Left lung (tissue), 10 donors: ENCODE measurements around the gene ACOT7. TPM values are rescaled to one million over a fixed set of nuclear protein-coding genes. Genes with fewer than 3 reads are reported as not detected.

ENCODE experiments used
- ATAC-seq: fragments of 200-7000 bp; cut with Tn5 transposase; one replicate; pipeline ENCODE4 v1.9.1; 2020; ENCODE audit warnings: moderate library complexity
- DNase-seq, 4 donors: peaks; one replicate each; pipeline ENCODE4 v3.0.0-alpha.2; 2013 to 2020
- H3K27ac ChIP-seq, 2 donors: fragments of 200-600 bp; sonication (generic) in 1 of 2; one replicate each; pipeline versions ENCODE4 v1.5.0 to v1.8.0; 2020 to 2021
- H3K27me3 ChIP-seq, 2 donors: fragments of 200-600 bp; sonication (generic) in 1 of 2; one replicate each; pipeline versions ENCODE4 v1.5.0 to v1.8.0; 2020 to 2021
- H3K36me3 ChIP-seq, 2 donors: fragments of 200-600 bp; sonication (generic) in 1 of 2; one replicate each; pipeline versions ENCODE4 v1.5.0 to v1.8.0; 2020 to 2021
- H3K4me1 ChIP-seq, 2 donors: fragments of 200-600 bp; one replicate each; pipeline ENCODE4 v1.8.0; 2021
- H3K4me3 ChIP-seq, 2 donors: fragments of 200-600 bp; sonication (generic) in 1 of 2; one replicate each; pipeline versions ENCODE4 v1.5.0 to v1.8.0; 2020 to 2021; ENCODE audit warnings: mild to moderate bottlenecking in 1 of 2
- H3K9me3 ChIP-seq, 2 donors: fragments of 200-600 bp; sonication (generic) in 1 of 2; one replicate each; pipeline versions ENCODE4 v1.5.0 to v1.8.0; 2020 to 2021
- intact Hi-C, 2 donors: fragments of 100-400 bp; cut with DNase I; formaldehyde crosslinking; loops; one replicate each; pipeline versions ENCODE4 v1.11.2 to v1.14.2; 2022
- polyA plus RNA-seq, 6 donors: library from polyadenylated mRNA; unstranded; fragments of 120-200 nt; gene quantifications; one replicate each; pipeline ENCODE4 v1.2.1, GENCODE V29; 2013; ENCODE audit not compliant: insufficient read length in 6 of 6
- total RNA-seq, 2 donors: library from RNA; stranded (reverse); fragmentation: NEBNext Ultra II Directional; extraction: Animal tissue kit (Norgen Biotek cat#: 25700); gene quantifications; one replicate each; pipeline ENCODE4 v1.2.1, GENCODE V29; 2021
- TF ChIP-seq, protein P1 (sequence below), 2 donors: fragments of 200-600 bp; sonication (generic) in 1 of 2; IDR thresholded peaks; one replicate each; pipeline versions ENCODE4 v1.5.0 to v1.8.0; 2021; ENCODE audit warnings: antibody characterized with exemption in 2 of 2
- donor health status: DM: no; HTN: yes; CAD: no.
- donor health status: DM: no; HTN: no; CAD: no.

ACOT7 gene
- total and polyA plus RNA-seq, 8 donors, result 13.1 to 30.1 (median 14.9) TPM

DNA sequence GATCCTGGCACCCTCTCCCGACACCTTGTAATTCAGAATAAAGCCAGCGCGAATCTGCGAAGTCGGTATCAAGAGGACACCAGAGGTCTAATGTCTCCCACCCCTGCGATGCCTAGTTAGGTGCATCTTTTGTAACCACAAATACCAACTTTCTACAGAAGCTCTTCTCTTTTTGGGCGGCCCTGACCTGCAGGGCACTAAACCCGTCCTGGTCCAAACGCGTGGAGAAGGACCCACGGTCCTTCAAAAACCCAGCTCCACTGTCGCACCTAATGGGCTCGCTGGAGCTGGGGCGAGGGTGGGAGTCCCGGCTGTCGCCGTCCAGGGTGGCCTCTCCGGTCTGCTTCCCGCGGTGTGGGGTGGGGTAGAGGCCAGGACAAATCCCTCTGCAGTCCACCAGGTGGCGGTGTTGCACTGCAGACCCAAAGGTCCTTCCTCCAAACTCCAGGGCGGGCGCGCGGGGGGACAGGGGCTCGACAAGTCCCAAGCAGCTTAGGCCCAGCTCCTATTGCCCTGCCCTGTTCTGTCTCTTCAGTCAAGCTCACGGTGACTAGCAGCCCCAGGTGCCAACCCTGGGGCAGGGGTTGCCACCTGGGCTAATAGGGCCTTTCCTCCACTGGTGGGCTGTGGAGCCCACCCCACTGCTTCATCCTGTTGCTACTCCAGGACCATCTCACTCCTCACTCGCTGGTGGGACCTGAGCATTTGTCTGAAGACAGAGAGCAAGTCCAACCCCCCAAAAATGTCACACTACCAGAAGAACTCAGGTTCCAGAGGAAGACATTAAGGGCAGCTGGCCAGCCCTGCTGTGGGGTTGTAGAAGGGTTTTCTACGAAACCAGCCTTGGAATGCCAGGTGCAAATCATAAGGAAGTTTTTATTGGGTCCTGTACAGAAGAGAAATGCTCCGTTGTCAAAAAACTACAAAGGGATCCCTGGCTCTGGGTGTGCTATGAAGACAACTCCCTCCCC is 146.8 kb downstream of the ACOT7 start:
- TF ChIP-seq, protein P1, sequence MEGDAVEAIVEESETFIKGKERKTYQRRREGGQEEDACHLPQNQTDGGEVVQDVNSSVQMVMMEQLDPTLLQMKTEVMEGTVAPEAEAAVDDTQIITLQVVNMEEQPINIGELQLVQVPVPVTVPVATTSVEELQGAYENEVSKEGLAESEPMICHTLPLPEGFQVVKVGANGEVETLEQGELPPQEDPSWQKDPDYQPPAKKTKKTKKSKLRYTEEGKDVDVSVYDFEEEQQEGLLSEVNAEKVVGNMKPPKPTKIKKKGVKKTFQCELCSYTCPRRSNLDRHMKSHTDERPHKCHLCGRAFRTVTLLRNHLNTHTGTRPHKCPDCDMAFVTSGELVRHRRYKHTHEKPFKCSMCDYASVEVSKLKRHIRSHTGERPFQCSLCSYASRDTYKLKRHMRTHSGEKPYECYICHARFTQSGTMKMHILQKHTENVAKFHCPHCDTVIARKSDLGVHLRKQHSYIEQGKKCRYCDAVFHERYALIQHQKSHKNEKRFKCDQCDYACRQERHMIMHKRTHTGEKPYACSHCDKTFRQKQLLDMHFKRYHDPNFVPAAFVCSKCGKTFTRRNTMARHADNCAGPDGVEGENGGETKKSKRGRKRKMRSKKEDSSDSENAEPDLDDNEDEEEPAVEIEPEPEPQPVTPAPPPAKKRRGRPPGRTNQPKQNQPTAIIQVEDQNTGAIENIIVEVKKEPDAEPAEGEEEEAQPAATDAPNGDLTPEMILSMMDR (IDR thresholded peaks at IDR 0.05), result peak; percentile 95 to 96
- intact Hi-C loops, result loop anchor here in 1 of 2 donors (5.0 kb wide), 1 partner anchor 101 kb away; no protein-coding TSS in a partner anchor
- ATAC-seq, result peak; percentile 78
- Histone ChIP-seq H3K4me1 (peaks cover 9 to 44% of the 10 kb centered on the region in 2 donors), H3K27ac (no peak overlapping the region), H3K36me3 (no peaks in the 10 kb centered on the region), H3K4me3 (no peak overlapping the region), H3K27me3 (peaks cover 68 to 100% of the 10 kb centered on the region in 2 donors), H3K9me3 (no peaks in the 10 kb centered on the region)
- DNase-seq, result peak in 3 of 4 donors; percentile 81 to 94 (median 88)

DNA sequence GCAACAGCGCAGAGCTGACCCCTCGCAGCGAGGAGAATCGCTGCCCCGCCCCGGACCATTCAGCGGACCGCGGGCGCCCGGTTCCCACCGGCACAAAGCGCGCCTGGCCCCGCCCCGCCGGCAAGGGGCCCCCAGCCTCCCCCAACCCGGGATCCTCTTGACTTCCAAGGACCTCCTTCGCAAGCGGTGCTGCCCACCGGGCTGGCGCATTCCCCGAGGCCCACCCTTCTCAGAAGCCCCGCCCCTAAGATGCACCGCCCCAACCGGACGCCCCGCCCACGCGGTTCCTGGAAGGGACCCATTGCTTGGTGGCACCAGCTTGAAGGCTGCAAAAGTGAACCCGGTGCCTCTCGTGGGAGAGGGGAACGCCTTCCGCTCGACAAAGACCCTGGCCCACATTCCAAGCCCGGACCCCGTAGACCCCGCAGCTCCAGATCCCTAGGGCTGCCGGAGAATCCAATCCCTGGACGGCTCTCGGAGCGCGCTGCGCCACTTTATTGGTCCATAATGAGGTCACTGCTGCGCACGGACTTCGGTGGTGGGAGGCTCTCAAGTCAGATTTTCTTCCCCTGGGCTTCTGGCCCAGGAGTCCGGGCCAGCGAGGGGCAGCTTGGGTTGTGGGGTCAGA is 147.6 kb downstream of the ACOT7 start:
- H3K4me3 ChIP-seq, result no peak overlapping the region
- ATAC-seq (no peak), DNase-seq (no peak)
- no peak overlapping the region for H3K27ac ChIP-seq
- intact Hi-C loops, result loop anchor here in 1 of 2 donors (5.0 kb wide), 1 partner anchor 101 kb away; no protein-coding TSS in a partner anchor
- TF ChIP-seq, protein P1 (IDR thresholded peaks at IDR 0.05), result no peak
- peaks cover 9 to 47% of the 10 kb centered on the region in 2 donors for H3K4me1 ChIP-seq
- H3K9me3 ChIP-seq, result no peaks in the 10 kb centered on the region
- H3K36me3 ChIP-seq, result no peaks in the 10 kb centered on the region
- H3K27me3 ChIP-seq, result peaks cover 76 to 100% of the 10 kb centered on the region in 2 donors

DNA sequence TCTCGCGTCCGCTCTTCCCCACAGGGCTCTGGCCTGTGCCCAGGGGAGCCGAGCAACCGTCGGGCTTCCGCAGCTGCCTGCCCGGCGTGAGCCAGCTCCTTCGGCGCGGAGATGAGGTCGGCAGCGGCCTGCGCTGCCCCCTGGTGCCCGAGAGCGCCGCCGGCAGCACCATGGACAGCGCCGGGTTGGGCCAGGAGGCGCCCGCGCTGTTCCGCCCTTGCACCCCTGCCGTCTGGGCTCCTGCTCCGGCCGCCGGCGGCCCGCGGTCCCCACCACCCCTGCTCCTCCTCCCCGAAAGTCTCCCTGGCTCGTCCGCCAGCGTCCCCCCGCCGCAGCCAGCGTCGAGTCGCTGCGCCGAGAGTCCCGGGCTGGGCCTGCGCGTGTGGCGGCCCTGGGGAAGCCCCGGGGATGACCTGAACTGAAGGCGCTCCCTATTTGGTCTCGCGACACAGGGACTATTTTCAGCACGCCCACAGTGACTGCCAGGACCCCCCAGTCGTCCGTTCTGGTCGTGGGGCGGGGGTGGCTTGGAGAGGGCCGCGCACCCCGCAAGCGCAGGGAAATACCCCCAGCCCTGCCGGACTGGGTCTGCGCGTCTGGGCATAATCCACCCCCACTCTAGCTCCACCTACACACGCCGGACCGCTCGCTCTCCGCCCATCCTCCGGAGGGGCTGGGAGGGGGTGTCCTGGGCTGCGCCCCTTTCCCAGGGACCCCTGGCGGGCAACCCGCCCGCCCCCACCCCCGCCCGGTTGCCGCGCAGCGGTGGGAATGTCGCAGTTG is 148.3 kb downstream of the ACOT7 start:
- Histone ChIP-seq H3K27me3 (peaks cover 77 to 100% of the 10 kb centered on the region in 2 donors), H3K4me1 (peaks cover 9 to 47% of the 10 kb centered on the region in 2 donors), H3K9me3 (no peaks in the 10 kb centered on the region), H3K4me3 (no peak overlapping the region), H3K36me3 (no peaks in the 10 kb centered on the region), H3K27ac (no peak overlapping the region)
- intact Hi-C loops, result loop anchor here in 1 of 2 donors (5.0 kb wide), 1 partner anchor 102 kb away; no protein-coding TSS in a partner anchor
- ATAC-seq (peak; percentile 89), DNase-seq (peak; percentile 78 to 92 (median 85))
- TF ChIP-seq, protein P1 (IDR thresholded peaks at IDR 0.05), result peak; percentile 68 to 72

DNA sequence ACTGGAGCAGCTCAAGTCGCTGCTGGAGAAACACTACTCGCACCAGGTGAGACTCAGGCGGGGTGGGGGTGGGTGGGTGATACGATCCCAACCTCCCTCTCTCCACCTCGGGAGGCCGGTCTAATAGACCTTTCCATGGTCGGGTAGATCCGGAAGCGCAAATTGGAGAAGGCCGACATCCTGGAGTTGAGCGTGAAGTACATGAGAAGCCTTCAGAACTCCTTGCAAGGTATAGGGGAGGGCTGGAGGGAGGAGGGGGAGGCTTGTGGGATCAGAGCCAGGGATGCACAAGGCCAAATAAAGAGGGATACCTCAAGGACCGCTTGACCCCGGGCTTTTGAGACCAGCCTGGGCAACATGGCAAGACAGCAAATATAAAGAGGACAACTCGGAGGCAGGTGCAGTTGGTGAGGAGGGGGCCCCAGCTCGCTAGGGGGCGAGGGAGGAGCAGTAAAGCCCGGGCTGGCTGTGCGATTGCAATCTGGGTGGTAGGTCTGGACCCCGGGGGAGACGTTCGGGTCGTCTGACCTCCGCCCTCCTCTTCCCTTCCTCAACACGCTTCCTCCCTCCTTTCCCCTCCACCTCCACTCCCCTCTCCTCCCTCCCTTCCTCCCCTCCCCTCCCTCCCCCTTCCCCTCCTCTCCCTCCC is 149.0 kb downstream of the ACOT7 start:
- Histone ChIP-seq H3K27ac (no peak overlapping the region), H3K36me3 (no peaks in the 10 kb centered on the region), H3K4me3 (no peak overlapping the region), H3K4me1 (peaks cover 9 to 41% of the 10 kb centered on the region in 2 donors), H3K27me3 (peaks cover 72 to 100% of the 10 kb centered on the region in 2 donors), H3K9me3 (no peaks in the 10 kb centered on the region)
- ATAC-seq (no peak), DNase-seq (no peak)
- TF ChIP-seq, protein P1 (IDR thresholded peaks at IDR 0.05), result no peak
- intact Hi-C loops, result loop anchor here in 1 of 2 donors (5.0 kb wide), 1 partner anchor 103 kb away; no protein-coding TSS in a partner anchor
